SK-N-SH treated with all-trans-retinoic acid at 6 μM for 48 hours (cell line): ENCODE data around the gene DCT.

Experiments used
- ARNTL ChIP-seq: fragments of 450-650 bp; formaldehyde crosslinking; IDR thresholded peaks from 2 replicates; pipeline ENCODE4 v1.5.0; 2020; ENCODE audit warnings: low read depth, mild to moderate bottlenecking, moderate library complexity, borderline replicate concordance
- BACH2 ChIP-seq: fragments of 250-450 bp; sonication (Bioruptor Pico); IDR thresholded peaks from 2 replicates; pipeline ENCODE4 v1.9.0; 2021; ENCODE audit warnings: mild to moderate bottlenecking, borderline replicate concordance
- CREB5 ChIP-seq: fragments of 250-450 bp; sonication (Bioruptor Pico); IDR thresholded peaks from 2 replicates; pipeline ENCODE4 v1.5.1; 2020; ENCODE audit warnings: low read depth, mild to moderate bottlenecking, moderate library complexity
- ESRRG ChIP-seq: fragments of 250-450 bp; sonication (Bioruptor Pico); IDR thresholded peaks from 2 replicates; pipeline ENCODE4 v1.6.1; 2021; ENCODE audit warnings: mild to moderate bottlenecking
- GLIS3 ChIP-seq: fragments of 250-450 bp; sonication (Bioruptor Pico); IDR thresholded peaks from 2 replicates; pipeline ENCODE4 v1.5.0; 2020; ENCODE audit warnings: mild to moderate bottlenecking, moderate library complexity
- PATZ1 ChIP-seq: fragments of 250-450 bp; sonication (Bioruptor Pico); IDR thresholded peaks from 2 replicates; pipeline ENCODE4 v1.8.0; 2020; ENCODE audit warnings: mild to moderate bottlenecking, moderate library complexity, borderline replicate concordance
- PPARA ChIP-seq: fragments of 250-450 bp; sonication (Bioruptor Pico); IDR thresholded peaks from 2 replicates; pipeline ENCODE4 v1.5.0; 2020; ENCODE audit warnings: mild to moderate bottlenecking, borderline replicate concordance
- RARB ChIP-seq: fragments of 250-450 bp; sonication (Bioruptor Pico); IDR thresholded peaks from 2 replicates; pipeline ENCODE4 v1.8.0; 2021; ENCODE audit warnings: mild to moderate bottlenecking, moderate library complexity
- SNAI2 ChIP-seq: fragments of 250-450 bp; sonication (Bioruptor Pico); IDR thresholded peaks from 2 replicates; pipeline ENCODE4 v1.5.0; 2020; ENCODE audit warnings: mild to moderate bottlenecking, moderate library complexity
- ZFP3 ChIP-seq: fragments of 250-450 bp; sonication (Bioruptor Pico); IDR thresholded peaks from 2 replicates; pipeline ENCODE4 v1.5.0; 2020; ENCODE audit warnings: mild to moderate bottlenecking, moderate library complexity
- ZNF565 ChIP-seq: fragments of 450-650 bp; formaldehyde crosslinking; conservative IDR thresholded peaks from 2 replicates; pipeline ENCODE4 v1.5.0; 2020; ENCODE audit warnings: low read depth, mild to moderate bottlenecking, moderate library complexity
- ZNF70 ChIP-seq: fragments of 450-650 bp; formaldehyde crosslinking; IDR thresholded peaks from 2 replicates; pipeline ENCODE4 v1.5.0; 2020; ENCODE audit warnings: mild to moderate bottlenecking, moderate library complexity
- ZNF8 ChIP-seq: fragments of 450-650 bp; formaldehyde crosslinking; IDR thresholded peaks from 2 replicates; pipeline ENCODE4 v1.5.0; 2020; ENCODE audit warnings: mild to moderate bottlenecking, moderate library complexity

- TF ChIP-seq RARB (CRISPR knock-in tag) (no peak), PATZ1 (no peak), CREB5 (CRISPR knock-in tag) (no peak), ZFP3 (no peak), ESRRG (CRISPR knock-in tag) (no peak), GLIS3 (CRISPR knock-in tag) (no peak), ZNF565 (CRISPR knock-in tag) (no peak), PPARA (CRISPR knock-in tag) (no peak), ZNF8 (CRISPR knock-in tag) (no peak), ARNTL (CRISPR knock-in tag) (no peak), SNAI2 (no peak), ZNF70 (CRISPR knock-in tag) (no peak), BACH2 (CRISPR knock-in tag) (no peak)
Observed at GRCh38 chr13:94494026-94494425, 14.5 kb upstream of the DCT start.
